ENCODE data around the gene CH25H. TPM values are rescaled to one million over a fixed set of nuclear protein-coding genes. Genes with fewer than 3 reads are reported as not detected.
"Not testable (repeated sequence)": the region's sequence is repeated elsewhere in the genome, so short reads cannot be mapped to it uniquely, and the experiment has no call there.

The CH25H gene
- total and polyA plus RNA-seq, 7 donors: 0.60 to 6.7 (median 2.1) TPM; not detected in 2

GRCh38 chr10:89173075-89173474 is 34.0 kb downstream of the CH25H start:
- TF ChIP-seq CTCF (IDR thresholded peaks at IDR 0.05): no peak
- no peak for TF ChIP-seq POLR2A (IDR thresholded peaks at IDR 0.05)
- no peak for TF ChIP-seq EP300 (IDR thresholded peaks at IDR 0.05)
- no peak for TF ChIP-seq POLR2AphosphoS5 (IDR thresholded peaks at IDR 0.05)

DNA sequence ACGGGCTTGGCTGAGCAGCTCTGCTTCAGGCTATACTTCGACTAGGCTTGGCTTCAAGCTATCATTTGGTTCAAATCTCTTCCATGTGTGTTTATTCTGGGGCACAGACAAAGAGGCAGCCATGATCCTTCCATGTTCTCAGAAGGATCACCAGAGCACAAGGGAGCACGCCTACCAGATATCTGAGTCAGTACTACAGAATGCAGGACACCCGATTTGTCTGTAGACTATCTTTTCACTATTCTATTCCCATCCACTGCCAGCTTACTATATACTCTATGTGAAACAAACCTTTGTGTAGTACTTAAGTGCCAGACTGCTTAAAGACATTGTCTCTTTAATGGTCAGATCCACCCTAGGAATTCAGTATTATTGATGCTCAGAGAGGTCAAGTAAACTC is 35.1 kb downstream of the CH25H start:
- TF ChIP-seq POLR2AphosphoS5 (IDR thresholded peaks at IDR 0.05): no peak
- TF ChIP-seq CTCF (IDR thresholded peaks at IDR 0.05): no peak
- Histone ChIP-seq H3K4me3 (no peak overlapping the region), H3K4me1 (no peaks in the 10 kb centered on the region), H3K36me3 (no peaks in the 10 kb centered on the region), H3K9me3 (no peaks in the 10 kb centered on the region), H3K27ac (no peak overlapping the region), H3K27me3 (no peaks in the 10 kb centered on the region)
- WGBS, 2 donors: 88 to 91% methylated on average over 4 of the region's 4 CpGs
- intact Hi-C loops (cut with DNase I): loop anchor here (10.0 kb wide), 1 partner anchor 77 kb away; no protein-coding TSS in a partner anchor
- DNase-seq: no peak

More at GRCh38 chr10:89173075-89173474, 34.0 kb downstream of the CH25H start:
- Histone ChIP-seq H3K9me3 (no peaks in the 10 kb centered on the region), H3K4me1 (no peaks in the 10 kb centered on the region), H3K27ac (no peak overlapping the region), H3K27me3 (no peaks in the 10 kb centered on the region), H3K4me3 (no peak overlapping the region), H3K36me3 (no peaks in the 10 kb centered on the region)
- intact Hi-C loops (cut with DNase I): loop anchor here (10.0 kb wide), 1 partner anchor 78 kb away; no protein-coding TSS in a partner anchor
- no peak for DNase-seq

DNA sequence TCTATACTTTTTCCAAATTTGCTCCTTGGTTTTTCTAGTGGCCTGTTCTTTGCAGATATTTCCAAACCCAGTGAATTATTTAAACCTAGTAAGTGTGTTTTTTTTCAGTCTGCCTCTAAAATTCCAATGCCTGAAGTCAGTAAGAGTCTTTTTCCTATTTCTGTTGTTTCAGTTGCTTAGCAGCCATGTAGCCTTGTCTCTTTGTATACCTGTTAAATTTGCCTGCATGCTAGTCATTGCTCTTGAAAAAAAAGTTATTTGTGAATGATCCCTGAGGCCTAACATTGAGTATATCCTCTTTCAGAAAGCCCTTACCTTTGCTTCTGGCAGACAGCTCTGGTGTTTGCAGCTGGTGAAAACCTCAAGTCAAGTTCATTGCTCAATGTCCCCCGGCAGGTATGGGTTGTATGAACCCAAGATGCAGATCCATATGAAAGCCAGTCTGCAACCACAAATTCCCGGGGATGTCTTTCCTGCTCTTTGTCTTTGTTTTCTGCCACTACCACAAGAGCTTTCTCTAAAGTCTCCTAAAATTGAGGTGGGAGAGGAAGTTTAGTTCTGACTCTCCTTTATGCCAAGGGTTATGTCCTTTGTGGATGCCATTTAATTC is 35.7 kb downstream of the CH25H start:
- no peaks in the 10 kb centered on the region for H3K9me3 ChIP-seq
- intact Hi-C loops (cut with DNase I): loop anchor here (10.0 kb wide), 1 partner anchor 77 kb away; no protein-coding TSS in a partner anchor
- no peaks in the 10 kb centered on the region for H3K27me3 ChIP-seq

DNA sequence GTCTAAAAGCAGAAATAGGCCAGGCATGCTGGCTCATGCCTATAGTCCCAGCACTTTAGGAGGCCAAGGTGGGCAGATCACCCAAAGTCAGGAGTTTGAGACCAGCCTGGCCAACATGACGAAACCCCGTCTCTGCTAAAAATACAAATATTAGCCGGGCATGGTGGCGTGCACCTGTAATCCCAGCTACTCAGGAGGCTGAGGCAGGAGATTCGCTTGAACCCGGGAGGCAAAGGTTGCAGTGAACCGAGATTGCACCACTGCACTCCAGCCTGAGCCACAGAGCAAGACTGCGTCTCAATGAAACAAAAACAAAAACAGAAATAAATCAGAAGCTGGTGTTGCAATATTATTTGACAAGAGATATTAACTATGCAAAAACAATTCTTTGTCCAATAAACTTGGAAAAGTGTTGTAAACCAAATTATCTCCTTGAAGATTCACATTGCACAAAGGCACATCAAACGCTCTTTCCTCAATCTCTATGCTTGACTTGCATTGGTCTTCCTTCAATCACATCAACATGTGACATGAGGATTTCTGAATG is 38.7 kb downstream of the CH25H start:
- 82 to 89% methylated on average over 9 of the region's 9 CpGs for WGBS, 2 donors
- H3K36me3 ChIP-seq; H3K4me1 ChIP-seq; DNase-seq; H3K27ac ChIP-seq; H3K27me3 ChIP-seq; H3K4me3 ChIP-seq; H3K9me3 ChIP-seq; intact Hi-C loops (cut with DNase I): not testable (repeated sequence)

More for the DNA sequence above, 35.7 kb downstream of the CH25H start:
- 65 to 82% methylated on average over 2 of the region's 2 CpGs for WGBS, 2 donors
- Histone ChIP-seq H3K4me3 (no peak overlapping the region), H3K27ac (no peak overlapping the region), H3K4me1 (no peaks in the 10 kb centered on the region), H3K36me3 (no peaks in the 10 kb centered on the region)
- no peak for TF ChIP-seq POLR2AphosphoS5 (IDR thresholded peaks at IDR 0.05)
- TF ChIP-seq CTCF (IDR thresholded peaks at IDR 0.05): no peak
- TF ChIP-seq POLR2A (IDR thresholded peaks at IDR 0.05): no peak
- TF ChIP-seq EP300 (IDR thresholded peaks at IDR 0.05): no peak
- DNase-seq: no peak

DNA sequence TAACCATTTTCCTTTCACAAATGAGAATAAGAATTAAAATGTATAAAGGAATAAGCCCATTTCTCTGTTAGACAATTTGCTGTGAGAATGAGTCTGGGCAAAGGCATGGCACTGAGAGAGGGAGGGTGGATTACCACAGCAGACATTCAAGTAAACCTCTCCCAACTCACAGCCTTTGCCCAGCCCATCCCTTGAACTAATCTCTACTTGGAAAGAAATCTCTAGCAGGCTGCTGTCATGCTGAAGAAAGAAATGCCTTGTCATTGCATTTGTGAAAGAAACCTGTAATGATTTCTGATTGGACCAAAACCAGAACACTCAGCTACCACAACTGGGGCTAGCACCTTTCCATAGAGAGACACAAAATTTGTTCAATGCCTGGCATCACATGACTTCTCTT is 39.2 kb downstream of the CH25H start:
- Histone ChIP-seq H3K36me3 (no peaks in the 10 kb centered on the region), H3K9me3 (no peaks in the 10 kb centered on the region), H3K27ac (no peak overlapping the region), H3K4me3 (no peak overlapping the region), H3K4me1 (no peaks in the 10 kb centered on the region), H3K27me3 (no peaks in the 10 kb centered on the region)
- DNase-seq: no peak
- TF ChIP-seq POLR2AphosphoS5 (IDR thresholded peaks at IDR 0.05): no peak
- no peak for TF ChIP-seq EP300 (IDR thresholded peaks at IDR 0.05)
- no peak for TF ChIP-seq CTCF (IDR thresholded peaks at IDR 0.05)
- TF ChIP-seq POLR2A (IDR thresholded peaks at IDR 0.05): no peak
- intact Hi-C loops (cut with DNase I): no loop called here
